ENCODE measurements around the gene AAMDC. TPM values are rescaled to one million over a fixed set of nuclear protein-coding genes. Genes with fewer than 3 reads are reported as not detected.
"Not testable (repeated sequence)": the region's sequence is repeated elsewhere in the genome, so short reads cannot be mapped to it uniquely, and the experiment has no call there.

The AAMDC gene
- total RNA-seq, 1 experiment from 2014 or later: 20.7 TPM

GRCh38 chr11:77917713-77918112 lies 96.8 kb downstream of the AAMDC start:
- H3K4ac ChIP-seq (ENCODE audit: low read depth, low read length); H3K79me1 ChIP-seq (ENCODE audit: insufficient read depth, low read depth, low read length, poor library complexity, severe bottlenecking); H4K8ac ChIP-seq (replicated peaks; ENCODE audit: insufficient read length, low read depth, low read length); H2BK120ac ChIP-seq (ENCODE audit: low read depth, low read length, poor library complexity, severe bottlenecking); H4K20me1 ChIP-seq (ENCODE audit: control insufficient read depth, insufficient read depth, insufficient read length); H2BK5ac ChIP-seq (ENCODE audit: insufficient read length, low read length); H3K9me3 Mint-ChIP-seq; H3K23ac ChIP-seq (ENCODE audit: insufficient read length, low read depth, low read length); H3K4me3 Mint-ChIP-seq; H3K9me3 ChIP-seq (ENCODE audit: control insufficient read depth, low read depth, low read length); H3K4me1 ChIP-seq (ENCODE audit: insufficient read depth, low read length); H3K9ac ChIP-seq (ENCODE audit: extremely low read depth, insufficient read length, low read length); H2AK5ac ChIP-seq (ENCODE audit: insufficient read length, low read length); H4K91ac ChIP-seq (ENCODE audit: insufficient read length, low read depth, low read length); H3K23me2 ChIP-seq (ENCODE audit: insufficient read length, low read depth, low read length, poor library complexity, severe bottlenecking); H3K27me3 Mint-ChIP-seq (ENCODE audit: low read depth); H2BK20ac ChIP-seq (ENCODE audit: low read depth, low read length, poor library complexity, severe bottlenecking); H3T11ph ChIP-seq (ENCODE audit: low read length); H3K14ac ChIP-seq (ENCODE audit: insufficient read depth, low read length); H2AFZ ChIP-seq (ENCODE audit: low read length); H4K5ac ChIP-seq (ENCODE audit: insufficient read length, low read depth, low read length); H2BK15ac ChIP-seq (ENCODE audit: low read depth, low read length); H3K27ac ChIP-seq (ENCODE audit: insufficient read length, low read depth, low read length); DNase-seq; H3K56ac ChIP-seq (ENCODE audit: insufficient read length, low read depth, low read length); H3K27me3 ChIP-seq (ENCODE audit: insufficient read depth, low read length); H3K27ac Mint-ChIP-seq; H3K4me2 ChIP-seq (ENCODE audit: insufficient read depth, insufficient read length, low read length); H3K79me2 ChIP-seq (ENCODE audit: insufficient read depth, low read length); H2BK12ac ChIP-seq (ENCODE audit: insufficient read length, low read depth, low read length); H3K4me1 Mint-ChIP-seq; H3K18ac ChIP-seq (ENCODE audit: insufficient read length, low read depth, low read length): not testable (repeated sequence)
- WGBS (ENCODE audit: extremely low coverage, insufficient read length, low lambda C conversion rate): no CpG with 5 or more reads among the region's 2 CpGs
- H3K36me3 Mint-ChIP-seq (ENCODE audit: insufficient read depth in 1 of 3, low read depth in 3 of 3): peaks cover 0 to 21% (median 2%) of the 10 kb centered on the region in 3 experiments; a peak in 4 of 7 replicates

Other genes with a start within 250 kb of the AAMDC start
- gene AQP11, start 231.2 kb upstream of the AAMDC start, total RNA-seq (2021): 0.72 and 1.1 TPM in 2 replicates
- 152 and 165 TPM in 2 replicates for gene CLNS1A, start 183.3 kb upstream of the AAMDC start, total RNA-seq (2021)
- 69.6 and 82.6 TPM in 2 replicates for gene RSF1, start 422 bp upstream of the AAMDC start, total RNA-seq (2021)
- gene INTS4, start 173.5 kb downstream of the AAMDC start, total RNA-seq (2021): 37.9 and 38.6 TPM in 2 replicates
- gene KCTD14, start 202.1 kb downstream of the AAMDC start, total RNA-seq (2021): 12.5 and 13.8 TPM in 2 replicates
- gene THRSP, start 242.7 kb downstream of the AAMDC start, total RNA-seq (2021): not detected in 2 replicates

All from H9 (cell line).